OCI-LY1 (cell line): Measurements from ENCODE around the gene LIN52.
"Not testable (repeated sequence)": the region's sequence is repeated elsewhere in the genome, so short reads cannot be mapped to it uniquely, and the experiment has no call there.

Experiments used
- H2AFZ ChIP-seq: fragments of 200-600 bp; sonication (generic), shearing (Covaris generic); 2 replicates; pipeline ENCODE4 v1.6.0; 2014; ENCODE audit warnings: antibody characterized with exemption, mild to moderate bottlenecking, low read length
- H3F3A ChIP-seq: fragments of 200-600 bp; sonication (generic), shearing (Covaris generic); 2 replicates; pipeline ENCODE4 v1.6.0; 2014; ENCODE audit warnings: mild to moderate bottlenecking, antibody characterized with exemption, low read length, moderate library complexity; ENCODE audit not compliant: insufficient read depth
- H3K27ac ChIP-seq: fragments of 200-600 bp; sonication (generic); 2 replicates; pipeline ENCODE4 v1.5.1; 2014; ENCODE audit warnings: low read length, mixed run types, mild to moderate bottlenecking, low read depth; ENCODE audit not compliant: poor library complexity, severe bottlenecking
- H3K27me3 ChIP-seq: fragments of 200-600 bp; sonication (generic); 2 replicates; pipeline ENCODE4 v1.6.0; 2014; ENCODE audit warnings: antibody characterized with exemption, mild to moderate bottlenecking, low read length, moderate library complexity; ENCODE audit not compliant: insufficient read depth
- H3K36me3 ChIP-seq: fragments of 200-600 bp; sonication (generic); 2 replicates; pipeline ENCODE4 v1.6.1; 2014; ENCODE audit warnings: mild to moderate bottlenecking, antibody characterized with exemption, low read length, moderate library complexity, mixed read lengths; ENCODE audit not compliant: insufficient read depth
- H3K4me1 ChIP-seq: fragments of 200-600 bp; sonication (generic); 2 replicates; pipeline ENCODE4 v1.5.1; 2014; ENCODE audit warnings: mild to moderate bottlenecking, low read length, moderate library complexity; ENCODE audit not compliant: insufficient read depth, severe bottlenecking
- H3K4me2 ChIP-seq: fragments of 200-600 bp; sonication (generic), shearing (Covaris generic); 2 replicates; pipeline ENCODE4 v1.6.1; 2014; ENCODE audit warnings: low read length
- H3K4me3 ChIP-seq: fragments of 200-600 bp; sonication (generic); 2 replicates; pipeline ENCODE4 v1.5.1; 2014; ENCODE audit warnings: low read length, low read depth, mild to moderate bottlenecking, mixed read lengths; ENCODE audit not compliant: poor library complexity, severe bottlenecking
- H3K79me2 ChIP-seq: fragments of 200-600 bp; shearing (Covaris generic); 2 replicates; pipeline ENCODE4 v1.6.1; 2016; ENCODE audit warnings: mixed run types, low read length, mixed read lengths; ENCODE audit not compliant: insufficient read depth
- H3K9ac ChIP-seq: fragments of 200-600 bp; sonication (generic), shearing (Covaris generic); 2 replicates; pipeline ENCODE4 v1.6.1; 2014; ENCODE audit warnings: mild to moderate bottlenecking, low read length, mixed read lengths
- H3K9me2 ChIP-seq: fragments of 200-600 bp; sonication (generic), shearing (Covaris generic); 2 replicates; pipeline ENCODE4 v1.6.1; 2014; ENCODE audit warnings: low read depth, mild to moderate bottlenecking, low read length, mixed read lengths
- H3K9me3 ChIP-seq: fragments of 200-600 bp; shearing (Covaris generic); 2 replicates; pipeline ENCODE4 v1.6.1; 2014; ENCODE audit warnings: low read length, mixed read lengths
- H4K20me1 ChIP-seq: fragments of 200-600 bp; sonication (generic), shearing (Covaris generic); 2 replicates; pipeline ENCODE4 v1.6.0; 2016; ENCODE audit warnings: mild to moderate bottlenecking, low read length; ENCODE audit not compliant: insufficient read depth
- CTCF ChIP-seq: fragments of 200-600 bp; sonication (generic), shearing (Covaris generic); IDR thresholded peaks from 2 replicates; pipeline ENCODE4 v1.5.1; 2017; ENCODE audit warnings: mild to moderate bottlenecking, antibody characterized with exemption, low read length, moderate library complexity, mixed read lengths
- EZH2 ChIP-seq: fragments of 200-600 bp; sonication (generic), shearing (Covaris generic); IDR thresholded peaks from 2 replicates; pipeline ENCODE4 v1.8.0; 2017; ENCODE audit warnings: borderline replicate concordance, mixed run types, mild to moderate bottlenecking, antibody characterized with exemption, low read length, moderate library complexity, mixed read lengths

Gene LIN52

GRCh38 chr14:74111395-74112216 lies 26.9 kb downstream of the LIN52 start:
- H3K27me3 ChIP-seq, H3K9ac ChIP-seq, H3K4me1 ChIP-seq, H3K4me3 ChIP-seq, H3K9me2 ChIP-seq, H3K4me2 ChIP-seq, H2AFZ ChIP-seq, H4K20me1 ChIP-seq, H3K27ac ChIP-seq, H3K9me3 ChIP-seq, H3K79me2 ChIP-seq, H3F3A ChIP-seq: not testable (repeated sequence)
- H3K36me3 ChIP-seq: peaks cover 11% of the 10 kb centered on the region; the same call in 1 of the 2 replicates
- TF ChIP-seq CTCF: peak; percentile 64

- H3F3A ChIP-seq, H3K4me3 ChIP-seq, H3K9ac ChIP-seq, H3K9me2 ChIP-seq, H3K4me1 ChIP-seq, H3K4me2 ChIP-seq, H3K27ac ChIP-seq, H4K20me1 ChIP-seq, H3K9me3 ChIP-seq, H3K79me2 ChIP-seq, H3K36me3 ChIP-seq, H3K27me3 ChIP-seq, H2AFZ ChIP-seq: not testable (repeated sequence)
Measured at GRCh38 chr14:74125487-74125886, 40.7 kb downstream of the LIN52 start.

DNA sequence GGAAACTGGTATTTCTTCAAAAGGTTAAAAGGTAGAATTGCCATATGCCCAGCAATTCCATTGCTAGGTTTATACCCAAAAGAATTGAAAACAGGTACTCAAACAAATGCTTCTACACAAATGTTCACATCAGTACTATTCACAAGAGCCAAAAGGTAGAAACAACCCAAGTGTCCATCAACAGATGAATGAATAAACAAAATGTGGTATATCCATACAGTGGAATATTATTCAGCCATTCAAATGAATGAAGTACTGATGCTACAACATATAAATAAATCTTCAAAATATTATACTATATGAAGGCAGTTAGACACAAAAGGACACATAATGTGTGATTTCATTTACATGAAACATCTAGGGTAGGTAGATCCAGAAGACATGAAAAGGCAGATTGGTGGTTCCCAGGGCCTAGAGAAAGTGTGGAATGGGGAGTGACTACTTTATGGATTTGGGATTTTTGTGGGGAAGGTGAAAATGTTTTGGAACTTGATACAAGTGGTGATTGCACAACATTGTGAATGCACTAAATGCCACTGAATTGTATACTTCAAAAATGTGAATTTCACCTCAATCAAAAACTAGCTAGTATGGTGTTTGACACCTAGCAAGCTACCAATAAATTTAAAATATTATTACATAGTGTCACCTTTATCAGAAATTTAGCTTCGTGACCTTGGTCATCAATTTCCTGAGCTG lies 41.7 kb downstream of the LIN52 start:
- no peaks in the 10 kb centered on the region for H3F3A ChIP-seq
- H3K36me3 ChIP-seq: peaks cover 5% of the 10 kb centered on the region; the same call in 1 of the 2 replicates
- H3K27me3 ChIP-seq: no peaks in the 10 kb centered on the region
- no peaks in the 10 kb centered on the region for H3K4me1 ChIP-seq
- H3K4me2 ChIP-seq: no peak overlapping the region
- H3K4me3 ChIP-seq: no peak overlapping the region
- no peak for TF ChIP-seq EZH2
- TF ChIP-seq CTCF: no peak
- no peak overlapping the region for H2AFZ ChIP-seq
- no peaks in the 10 kb centered on the region for H4K20me1 ChIP-seq
- no peak overlapping the region for H3K27ac ChIP-seq
- no peaks in the 10 kb centered on the region for H3K9me3 ChIP-seq
- H3K9ac ChIP-seq: no peak overlapping the region
- H3K79me2 ChIP-seq: no peaks in the 10 kb centered on the region
- no peaks in the 10 kb centered on the region for H3K9me2 ChIP-seq
